ENCODE measurements around the gene DCST1.

DCST1 gene

DNA sequence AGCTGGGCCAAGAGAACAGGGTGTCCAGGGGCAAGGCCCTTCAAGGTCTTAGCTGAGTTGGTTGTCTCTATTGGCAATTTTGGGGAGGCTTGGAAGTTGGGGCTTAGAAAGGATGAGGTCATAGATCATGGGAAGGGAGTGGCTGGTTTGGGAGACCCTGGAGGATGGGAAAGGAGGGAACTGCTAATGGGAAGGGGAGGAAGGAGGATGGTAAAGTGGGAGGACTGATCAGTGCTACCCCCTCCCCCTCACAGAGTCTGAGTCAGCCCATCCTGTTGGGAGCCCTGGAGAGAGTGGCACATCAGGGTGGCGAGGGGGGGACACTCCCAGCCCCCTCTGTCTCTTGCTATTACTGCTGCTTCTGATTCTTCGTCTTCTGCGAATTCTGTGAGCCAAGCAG lies 35.0 kb downstream of the DCST1 start:
- no peak for TF ChIP-seq CTCF (IDR thresholded peaks at IDR 0.05)

DNA sequence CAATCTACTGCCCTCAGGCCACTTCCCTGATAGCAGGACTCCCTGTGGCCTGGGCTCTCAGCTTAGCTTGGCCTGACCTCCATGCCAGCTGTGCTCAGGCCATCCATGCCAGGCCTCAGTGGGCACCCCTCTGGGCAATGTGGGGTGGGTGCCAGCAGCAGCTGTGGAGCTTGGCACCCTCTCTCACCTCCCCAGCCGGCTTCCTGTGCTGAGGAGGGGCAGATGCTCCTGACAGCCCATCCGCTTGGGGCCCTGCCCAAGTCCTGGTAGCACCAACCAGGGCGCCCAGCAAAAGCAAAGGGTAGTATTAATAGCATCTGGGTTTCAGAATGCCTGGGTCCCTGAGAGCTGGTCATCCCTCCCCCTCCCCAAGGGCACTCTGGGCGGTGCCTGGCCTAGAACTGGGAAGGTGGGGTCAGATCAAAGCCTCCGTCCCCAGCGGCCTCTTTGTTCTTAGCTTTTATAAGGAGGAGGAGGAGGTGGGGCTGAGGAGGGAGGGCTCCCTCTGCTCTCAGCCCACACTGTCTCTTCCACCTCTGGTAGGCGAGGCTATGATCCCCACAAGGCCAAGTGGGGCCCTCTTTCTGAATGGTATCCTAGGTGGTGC lies 36.0 kb downstream of the DCST1 start:
- TF ChIP-seq CTCF (IDR thresholded peaks at IDR 0.05): no peak

DNA sequence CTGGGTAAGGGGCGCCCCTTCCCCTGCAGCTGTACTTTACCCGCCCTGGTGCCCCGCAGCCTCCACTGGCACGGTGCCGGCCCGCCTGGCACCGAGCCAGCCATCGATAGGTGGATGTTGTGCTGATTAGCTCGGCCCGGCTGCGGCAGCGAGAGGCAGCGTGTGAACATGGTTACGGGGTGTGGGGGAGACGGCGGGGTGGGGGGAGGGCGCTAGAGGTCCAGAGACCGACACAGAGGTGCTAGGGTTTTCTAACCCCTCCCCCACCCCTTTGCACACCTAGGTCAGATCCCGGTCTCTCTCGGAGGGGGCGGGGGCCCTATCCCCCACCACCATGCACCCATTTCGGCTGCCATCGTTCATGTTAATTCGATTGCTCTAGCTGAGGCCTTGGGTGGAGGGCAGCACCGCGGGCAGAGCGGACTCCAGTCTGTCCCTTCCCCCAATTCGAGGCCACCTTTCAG lies 36.6 kb downstream of the DCST1 start:
- no peak for TF ChIP-seq CTCF (IDR thresholded peaks at IDR 0.05)

DNA sequence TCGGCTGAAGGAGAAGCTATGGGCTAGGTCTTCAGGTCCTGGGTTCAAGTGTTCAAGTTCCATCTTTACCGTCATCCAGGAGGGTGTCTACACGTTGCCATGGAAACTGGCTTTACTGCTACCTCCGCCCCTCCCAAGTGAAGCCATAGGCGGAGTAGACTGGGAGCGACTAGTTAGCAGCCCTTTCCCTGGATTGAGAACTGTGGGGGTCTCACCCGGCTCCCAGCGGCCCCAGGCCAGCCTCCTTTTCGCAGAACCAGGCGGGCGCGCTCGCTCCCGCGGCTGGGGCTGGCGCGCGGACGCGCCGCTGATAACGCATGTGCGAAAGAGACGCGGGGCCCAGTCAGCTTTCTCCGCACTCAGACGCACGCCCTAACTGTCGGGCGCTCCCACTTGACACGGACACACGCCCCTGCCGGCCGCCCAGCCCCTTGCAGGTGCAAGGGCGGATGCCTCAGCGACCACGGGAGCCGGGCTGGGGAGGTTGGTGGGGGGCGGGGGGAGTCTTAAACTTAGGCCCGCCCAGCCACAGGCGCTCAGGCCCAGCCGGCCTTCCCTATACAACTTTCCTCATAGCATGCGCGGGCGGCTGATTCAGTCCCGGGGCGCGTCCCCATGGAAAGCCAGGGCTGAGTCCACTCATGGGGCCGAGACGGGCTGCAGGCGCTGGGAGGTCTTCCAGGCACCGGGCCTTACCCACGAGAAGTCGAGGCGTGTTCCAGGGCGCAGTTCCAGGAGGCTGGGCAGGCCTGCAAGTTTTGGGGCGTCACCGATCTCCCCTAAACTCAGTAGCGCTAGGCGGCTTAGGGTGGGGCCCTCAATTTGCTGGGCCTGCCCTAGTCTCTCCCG lies 37.3 kb downstream of the DCST1 start:
- TF ChIP-seq CTCF (IDR thresholded peaks at IDR 0.05): no peak

DNA sequence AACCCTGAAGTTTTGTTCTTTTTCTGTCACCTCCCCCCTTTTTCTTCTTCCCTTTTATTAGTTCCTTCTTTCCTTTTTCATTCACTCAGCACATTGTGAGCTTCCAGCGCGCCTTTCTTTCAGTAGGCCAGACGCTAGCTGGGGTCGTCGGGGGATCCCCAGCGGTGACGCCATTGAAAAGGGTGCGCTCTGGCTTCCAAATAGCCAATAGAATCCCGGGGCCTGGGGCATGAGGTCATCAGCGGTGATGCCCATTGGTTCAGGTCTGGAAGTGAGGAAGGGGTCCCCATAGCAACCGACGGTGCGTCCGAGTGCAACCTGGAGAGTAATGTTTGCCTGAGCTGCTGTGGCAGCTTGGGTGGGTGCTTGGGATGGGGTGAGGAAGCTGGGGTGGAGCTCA lies 38.1 kb downstream of the DCST1 start:
- TF ChIP-seq CTCF (IDR thresholded peaks at IDR 0.05): no peak

DNA sequence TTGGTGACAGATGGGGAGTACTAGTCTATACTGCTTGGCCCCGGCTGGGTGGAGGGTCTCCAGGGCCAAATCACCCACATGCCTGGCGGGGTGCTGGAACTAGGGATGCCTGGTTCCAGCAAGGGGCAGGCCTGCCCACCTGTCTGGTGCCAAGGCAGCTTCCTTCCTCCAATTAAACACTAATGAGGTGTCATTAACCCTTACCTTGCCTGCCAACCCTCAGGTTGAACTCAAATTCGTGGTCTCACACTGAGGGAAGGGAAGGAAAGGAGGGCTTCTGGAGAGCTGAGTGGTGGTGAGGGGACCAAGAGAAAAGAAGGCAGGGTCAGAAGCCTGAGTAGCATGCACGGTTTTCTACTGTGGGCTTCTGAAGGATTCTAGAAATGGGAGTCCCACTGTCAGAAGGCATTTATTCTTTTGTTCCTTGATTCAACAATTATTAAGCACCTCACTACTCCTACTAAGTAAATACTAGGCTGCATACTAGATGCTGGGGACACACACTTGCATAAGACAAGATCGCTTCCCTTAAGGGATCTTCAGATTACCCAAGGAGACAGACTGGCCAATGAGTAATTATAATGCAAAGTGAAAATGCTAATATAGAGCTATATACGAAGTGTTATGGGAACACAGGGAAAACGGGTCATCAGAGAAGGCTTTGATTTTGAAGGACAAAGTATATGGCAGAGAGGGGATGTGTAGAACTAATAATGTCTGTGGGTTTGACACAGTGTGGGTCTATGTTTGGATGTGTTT lies 39.1 kb downstream of the DCST1 start:
- TF ChIP-seq CTCF (IDR thresholded peaks at IDR 0.05): no peak

- TF ChIP-seq CTCF (IDR thresholded peaks at IDR 0.05): no peak
These were observed 40.0 kb downstream of the DCST1 start for GRCh38 chr1:155073377-155074242.

Measured in LNCAP (cell line).